ENCODE measurements around the gene ZNF429.
"Not testable (repeated sequence)": the region's sequence is repeated elsewhere in the genome, so short reads cannot be mapped to it uniquely, and the experiment has no call there.

ZNF429 gene

GRCh38 chr19:21519488-21519887 lies 14.1 kb downstream of the ZNF429 start:
- no peak for DNase-seq

- no peak for DNase-seq
These were observed 27.5 kb downstream of the ZNF429 start for GRCh38 chr19:21532904-21533303.

- not testable (repeated sequence) for DNase-seq
These were observed 31.4 kb downstream of the ZNF429 start for GRCh38 chr19:21536741-21537290.

- DNase-seq = no peak
These were observed 54.0 kb downstream of the ZNF429 start for GRCh38 chr19:21559444-21559843.

GRCh38 chr19:21564406-21564805 lies 59.0 kb downstream of the ZNF429 start:
- DNase-seq = no peak

GRCh38 chr19:21566073-21566472 lies 60.7 kb downstream of the ZNF429 start:
- DNase-seq = no peak

- not testable (repeated sequence) for DNase-seq
These were observed 62.4 kb downstream of the ZNF429 start for GRCh38 chr19:21567806-21568205.

- no peak for DNase-seq
These were observed 63.6 kb downstream of the ZNF429 start for GRCh38 chr19:21568816-21569493.

GRCh38 chr19:21569494-21569865 lies 64.1 kb downstream of the ZNF429 start:
- no peak for DNase-seq

GRCh38 chr19:21571316-21571715 lies 65.9 kb downstream of the ZNF429 start:
- DNase-seq = no peak

GRCh38 chr19:21574607-21575006 lies 69.2 kb downstream of the ZNF429 start:
- no peak for DNase-seq

- no peak for DNase-seq
These were observed 71.1 kb downstream of the ZNF429 start for GRCh38 chr19:21576481-21576880.

GRCh38 chr19:21580101-21580500 lies 74.7 kb downstream of the ZNF429 start:
- DNase-seq = no peak

- no peak for DNase-seq
These were observed 75.4 kb downstream of the ZNF429 start for GRCh38 chr19:21580818-21581217.

GRCh38 chr19:21581646-21582240 lies 76.3 kb downstream of the ZNF429 start:
- no peak for DNase-seq

GRCh38 chr19:21584537-21584936 lies 79.1 kb downstream of the ZNF429 start:
- no peak for DNase-seq

GRCh38 chr19:21585281-21585890 lies 80.0 kb downstream of the ZNF429 start:
- no peak for DNase-seq

GRCh38 chr19:21586311-21587116 lies 81.1 kb downstream of the ZNF429 start:
- peak; percentile 33 for DNase-seq

GRCh38 chr19:21587117-21587461 lies 81.7 kb downstream of the ZNF429 start:
- no peak for DNase-seq

GRCh38 chr19:21587549-21587948 lies 82.1 kb downstream of the ZNF429 start:
- DNase-seq = no peak

GRCh38 chr19:21588065-21588601 lies 82.7 kb downstream of the ZNF429 start:
- DNase-seq = no peak

GRCh38 chr19:21590867-21591266 lies 85.5 kb downstream of the ZNF429 start:
- no peak for DNase-seq

- DNase-seq = no peak
These were observed 87.6 kb downstream of the ZNF429 start for GRCh38 chr19:21593008-21593481.
